HG03342 (cell line): ENCODE data around the gene MYBPC1.
"Not testable (repeated sequence)": the region's sequence is repeated elsewhere in the genome, so short reads cannot be mapped to it uniquely, and the experiment has no call there.

Experiments
- ATAC-seq: cut with Tn5 transposase; IDR thresholded peaks from one replicate; pipeline ENCODE4 v1.9.1; 2021; ENCODE audit warnings: mild to moderate bottlenecking, moderate library complexity; ENCODE audit not compliant: unreplicated experiment

Gene MYBPC1, protein sequence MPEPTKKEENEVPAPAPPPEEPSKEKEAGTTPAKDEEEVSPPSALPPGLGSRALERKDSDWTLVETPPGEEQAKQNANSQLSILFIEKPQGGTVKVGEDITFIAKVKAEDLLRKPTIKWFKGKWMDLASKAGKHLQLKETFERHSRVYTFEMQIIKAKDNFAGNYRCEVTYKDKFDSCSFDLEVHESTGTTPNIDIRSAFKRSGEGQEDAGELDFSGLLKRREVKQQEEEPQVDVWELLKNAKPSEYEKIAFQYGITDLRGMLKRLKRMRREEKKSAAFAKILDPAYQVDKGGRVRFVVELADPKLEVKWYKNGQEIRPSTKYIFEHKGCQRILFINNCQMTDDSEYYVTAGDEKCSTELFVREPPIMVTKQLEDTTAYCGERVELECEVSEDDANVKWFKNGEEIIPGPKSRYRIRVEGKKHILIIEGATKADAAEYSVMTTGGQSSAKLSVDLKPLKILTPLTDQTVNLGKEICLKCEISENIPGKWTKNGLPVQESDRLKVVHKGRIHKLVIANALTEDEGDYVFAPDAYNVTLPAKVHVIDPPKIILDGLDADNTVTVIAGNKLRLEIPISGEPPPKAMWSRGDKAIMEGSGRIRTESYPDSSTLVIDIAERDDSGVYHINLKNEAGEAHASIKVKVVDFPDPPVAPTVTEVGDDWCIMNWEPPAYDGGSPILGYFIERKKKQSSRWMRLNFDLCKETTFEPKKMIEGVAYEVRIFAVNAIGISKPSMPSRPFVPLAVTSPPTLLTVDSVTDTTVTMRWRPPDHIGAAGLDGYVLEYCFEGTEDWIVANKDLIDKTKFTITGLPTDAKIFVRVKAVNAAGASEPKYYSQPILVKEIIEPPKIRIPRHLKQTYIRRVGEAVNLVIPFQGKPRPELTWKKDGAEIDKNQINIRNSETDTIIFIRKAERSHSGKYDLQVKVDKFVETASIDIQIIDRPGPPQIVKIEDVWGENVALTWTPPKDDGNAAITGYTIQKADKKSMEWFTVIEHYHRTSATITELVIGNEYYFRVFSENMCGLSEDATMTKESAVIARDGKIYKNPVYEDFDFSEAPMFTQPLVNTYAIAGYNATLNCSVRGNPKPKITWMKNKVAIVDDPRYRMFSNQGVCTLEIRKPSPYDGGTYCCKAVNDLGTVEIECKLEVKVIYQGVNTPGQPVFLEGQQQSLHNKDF

DNA sequence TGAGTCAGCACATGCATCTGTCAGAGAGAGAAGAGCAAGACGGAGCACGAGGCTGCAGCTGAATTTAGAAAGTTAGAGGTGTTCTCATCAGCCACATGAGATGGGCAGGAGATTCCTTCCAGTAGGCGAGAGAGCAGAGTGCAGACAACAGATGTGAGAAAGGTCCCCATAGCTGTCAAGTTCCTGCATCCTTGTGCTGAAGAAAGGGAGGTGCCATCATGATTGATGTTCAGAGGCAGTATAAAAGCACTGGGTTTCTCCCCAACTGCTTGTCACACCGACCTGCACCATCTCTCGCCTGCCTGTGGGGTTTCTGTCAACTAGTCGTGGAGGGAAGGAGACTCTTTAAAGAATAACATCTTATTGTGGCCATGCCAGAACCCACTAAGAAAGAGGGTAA, at the start of gene MYBPC1:
Gene MYBPC1 (plus strand): TSS at position 272 of the 400 bp plus-strand sequence. CDS start 100 bp downstream, at position 372.
- ATAC-seq = no peak

DNA sequence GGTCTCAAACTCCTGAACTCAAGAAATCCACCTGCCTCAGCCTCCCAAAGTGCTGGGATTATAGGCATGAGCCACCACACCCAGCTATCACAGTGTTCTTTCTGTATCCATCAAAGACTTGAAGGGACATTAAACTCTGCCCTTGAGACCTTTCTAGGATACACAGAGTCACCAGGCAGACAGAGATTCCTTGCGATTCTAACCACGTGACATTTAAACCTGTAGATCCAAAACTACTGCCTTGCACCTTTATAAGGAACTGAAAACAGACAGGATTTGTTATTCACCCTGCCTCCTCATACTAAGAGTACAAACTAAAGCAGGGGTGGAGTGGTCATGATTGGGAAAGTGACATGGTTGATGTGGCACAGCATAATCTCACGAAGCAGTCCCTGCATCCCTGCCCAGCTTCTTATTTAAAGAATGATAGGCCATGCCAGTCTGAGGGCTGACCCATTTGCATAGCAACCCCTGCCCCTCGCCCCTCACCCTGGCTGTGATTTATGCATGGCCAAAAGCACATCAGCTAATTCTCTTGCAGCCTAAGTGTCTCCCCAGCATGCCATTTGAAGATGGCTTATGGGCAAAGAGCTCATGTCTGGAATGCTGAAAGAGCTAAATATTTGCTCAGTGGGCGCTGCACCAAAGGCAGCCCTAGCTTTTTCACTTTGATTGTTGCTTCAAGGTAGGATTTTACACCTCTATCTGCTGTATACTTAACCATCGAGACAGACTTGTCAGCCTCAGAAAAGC, 43.2 kb upstream of the MYBPC1 start:
- no peak for ATAC-seq

DNA sequence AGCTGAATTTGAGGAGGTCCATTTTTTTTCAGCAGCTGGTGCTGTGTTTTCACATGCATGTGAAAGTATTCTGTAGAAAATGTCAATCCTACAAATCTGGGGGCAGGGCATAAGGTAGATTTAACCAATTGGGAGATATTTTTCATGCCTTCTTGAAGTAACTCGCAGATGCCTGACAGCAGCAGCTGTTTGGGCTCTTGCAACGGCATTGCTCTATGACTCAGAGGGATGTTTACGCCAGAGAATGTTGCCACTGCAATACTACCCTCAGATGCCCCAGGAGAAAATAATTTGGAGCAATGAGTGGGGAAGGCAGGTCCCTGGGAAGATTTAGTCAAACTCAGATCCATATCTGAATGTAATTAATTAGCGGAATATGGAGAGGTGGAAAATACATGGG, 42.5 kb upstream of the MYBPC1 start:
- ATAC-seq = no peak

DNA sequence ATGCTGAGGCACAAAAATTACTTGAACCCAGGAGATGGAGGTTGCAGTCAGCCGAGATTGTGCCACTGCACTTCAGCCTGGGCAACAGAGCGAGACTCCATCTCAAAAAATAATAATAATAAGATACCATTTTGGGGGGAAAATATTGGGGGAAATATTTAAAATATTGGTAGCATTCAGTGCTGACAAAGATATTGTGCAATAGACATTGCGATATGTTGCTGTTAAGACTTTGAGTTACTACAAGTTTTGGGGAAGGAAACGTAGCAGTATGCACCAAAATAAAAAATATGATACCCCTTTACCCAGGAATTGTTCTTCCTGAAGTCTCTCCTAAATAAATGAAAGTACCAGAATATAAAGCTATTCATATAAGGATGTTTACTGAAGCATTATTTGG, 37.7 kb upstream of the MYBPC1 start:
- ATAC-seq = no peak

DNA sequence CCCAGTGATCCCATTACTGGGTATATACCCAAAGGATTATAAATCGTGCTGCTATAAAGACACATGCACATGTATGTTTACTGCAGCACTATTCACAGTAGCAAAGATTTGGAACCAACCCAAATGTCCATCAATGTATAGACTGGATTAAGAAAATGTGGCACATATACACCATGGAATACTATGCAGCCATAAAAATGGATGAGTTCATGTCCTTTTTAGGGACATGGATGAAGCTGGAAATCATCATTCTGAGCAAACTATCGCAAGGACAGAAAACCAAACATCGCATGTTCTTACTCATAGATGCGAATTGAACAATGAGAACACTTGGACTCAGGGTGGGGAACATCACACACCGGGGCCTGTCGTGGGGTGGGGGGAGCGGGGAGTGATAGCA, 36.0 kb upstream of the MYBPC1 start:
- ATAC-seq = not testable (repeated sequence)

DNA sequence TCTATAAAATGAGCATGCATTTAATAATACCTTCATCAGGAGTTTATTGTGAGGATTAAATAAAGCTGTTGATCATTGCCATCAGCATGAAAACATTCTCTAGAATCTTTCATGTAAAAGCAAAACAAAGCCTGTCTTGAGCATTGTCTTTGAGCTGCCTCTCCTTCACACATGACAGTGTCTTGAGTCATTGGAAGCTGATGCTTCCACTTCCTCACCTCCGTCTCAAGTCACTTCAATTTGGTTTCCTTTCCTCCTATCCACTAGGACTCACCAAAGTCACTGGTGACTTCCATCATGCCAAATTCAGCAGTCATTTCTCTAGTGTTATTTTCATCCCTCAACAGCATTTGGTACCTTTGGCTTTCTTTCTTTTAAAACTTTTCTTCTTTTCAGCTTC, 31.6 kb upstream of the MYBPC1 start:
- ATAC-seq = no peak

DNA sequence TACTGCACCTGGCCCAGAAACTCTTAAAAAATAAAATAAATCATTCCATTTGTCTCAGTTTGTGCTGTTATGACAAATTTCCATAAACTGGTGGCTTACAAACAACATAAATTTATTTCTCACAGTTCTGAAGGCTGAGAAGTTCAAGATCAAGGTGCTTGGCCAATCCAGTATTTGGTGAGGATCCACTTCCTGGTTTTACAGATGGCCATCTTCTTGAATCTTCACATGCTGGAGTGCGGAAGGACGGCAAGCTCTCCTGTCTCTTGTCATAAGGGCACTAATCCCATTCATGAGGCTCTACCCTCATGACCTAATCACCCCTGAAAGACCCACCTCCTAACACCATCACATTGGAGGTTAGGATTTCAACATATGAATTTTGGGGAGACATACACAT, 29.9 kb upstream of the MYBPC1 start:
- no peak for ATAC-seq

DNA sequence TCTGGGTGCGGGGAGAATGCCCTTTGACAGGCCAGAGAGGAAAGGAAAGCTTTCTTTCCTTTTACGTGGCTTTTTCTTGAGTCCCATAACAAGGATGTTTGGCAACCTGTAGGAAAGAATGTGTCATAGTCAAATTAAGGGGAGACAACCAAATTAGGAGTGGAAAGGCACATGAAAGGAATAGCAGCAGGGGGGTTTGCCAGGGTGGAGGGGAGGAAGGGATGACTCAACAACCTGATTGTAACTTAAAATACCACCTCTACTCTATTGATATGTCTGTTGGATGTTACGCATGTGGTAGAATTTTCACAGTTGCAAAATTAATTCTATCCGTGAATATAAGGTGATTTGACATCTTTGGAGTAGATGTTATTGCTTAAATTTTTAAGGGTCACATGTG, 28.5 kb upstream of the MYBPC1 start:
- no peak for ATAC-seq

DNA sequence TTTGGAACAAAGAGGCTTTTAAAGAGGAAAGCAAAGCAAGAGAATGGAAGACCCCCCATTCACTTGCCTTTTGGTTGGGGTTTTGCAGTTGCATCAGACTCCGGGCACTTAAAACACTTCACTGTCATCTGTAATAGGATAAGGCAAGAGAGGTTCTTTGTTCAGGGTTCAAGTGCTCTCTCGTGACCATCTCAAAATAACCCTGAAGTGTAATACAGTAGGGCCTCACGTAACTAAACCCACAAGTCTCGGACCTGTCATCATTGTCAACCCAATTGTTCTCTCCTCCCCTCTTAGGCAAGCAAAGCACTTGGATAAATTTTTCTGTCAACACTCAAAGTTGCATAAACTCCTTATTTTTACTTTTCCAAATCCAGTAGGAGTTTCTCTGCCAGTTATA, 26.9 kb upstream of the MYBPC1 start:
- no peak for ATAC-seq

DNA sequence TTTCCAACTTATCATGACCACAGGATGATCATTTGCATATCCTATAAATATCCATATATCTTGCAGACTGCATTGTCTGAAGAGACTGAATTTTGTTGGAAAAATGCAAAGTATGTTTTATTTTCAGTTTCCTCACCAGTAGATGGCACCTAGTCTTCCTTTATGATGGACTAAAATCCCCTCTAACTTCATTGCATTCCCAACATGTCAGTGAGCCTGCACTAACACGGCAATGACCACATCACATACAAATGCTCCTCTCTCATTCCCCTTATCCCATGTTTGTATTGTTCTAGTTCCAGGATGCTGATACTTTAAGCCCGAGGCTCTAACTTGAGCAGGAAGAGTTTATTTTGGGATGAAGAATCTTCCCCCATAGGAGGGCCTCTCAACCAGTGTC, 24.7 kb upstream of the MYBPC1 start:
- ATAC-seq = no peak

DNA sequence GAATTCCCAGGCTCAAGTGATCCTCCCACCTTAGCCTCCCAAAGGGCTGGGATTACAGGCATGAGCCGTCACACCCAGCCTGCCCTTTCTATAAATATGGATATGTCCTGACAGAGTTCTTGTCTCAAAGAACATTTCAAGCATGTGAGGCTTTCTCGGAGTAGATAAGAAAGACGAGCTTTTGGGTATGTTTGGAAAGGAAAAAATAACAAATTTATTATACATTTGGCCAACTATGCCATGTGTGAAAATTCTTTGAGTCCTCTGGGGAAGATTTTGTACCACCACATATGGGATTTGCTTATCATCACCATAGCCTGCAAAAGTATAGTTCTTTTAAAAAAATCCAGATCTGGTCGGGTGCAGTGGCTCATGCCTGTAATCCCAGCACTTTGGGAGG, 23.7 kb upstream of the MYBPC1 start:
- no peak for ATAC-seq

DNA sequence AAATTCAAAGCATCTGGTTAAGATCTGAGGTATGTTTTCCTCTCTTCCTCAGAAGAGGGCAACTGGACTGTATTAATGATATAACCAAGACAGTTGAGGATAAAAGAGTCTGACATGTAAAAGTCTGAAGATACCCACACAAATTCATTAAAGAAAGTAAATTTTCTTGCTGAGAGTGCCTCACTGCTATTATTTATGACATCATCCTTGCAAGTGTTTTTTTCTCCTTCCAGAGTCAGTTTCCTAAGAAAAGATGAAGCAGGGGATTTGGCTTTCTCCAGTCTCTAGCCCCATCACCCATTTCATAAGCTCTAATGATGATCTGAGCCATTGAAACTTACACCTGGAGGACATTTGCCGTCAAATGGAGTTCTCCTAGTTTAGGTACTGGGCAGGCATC, 21.0 kb upstream of the MYBPC1 start:
- no peak for ATAC-seq

DNA sequence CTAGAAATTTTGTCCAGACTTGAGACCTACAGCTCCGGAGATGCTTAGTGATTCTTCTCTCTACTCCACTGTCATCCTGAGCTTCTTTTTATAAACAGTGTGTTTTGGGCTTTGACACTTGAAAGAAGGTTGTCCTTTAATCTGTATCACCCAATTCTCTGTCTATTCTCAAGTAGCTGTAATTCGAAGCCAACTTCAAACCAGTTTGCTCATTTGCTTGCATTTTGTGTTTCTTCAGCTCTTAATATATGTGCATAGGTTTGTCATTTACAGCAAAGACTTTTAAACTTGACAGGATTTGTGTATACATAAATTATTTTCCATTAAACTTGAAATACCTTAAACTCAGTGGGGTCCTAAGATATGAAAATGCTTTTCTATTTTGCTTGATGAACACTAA, 16.4 kb upstream of the MYBPC1 start:
- ATAC-seq = no peak

DNA sequence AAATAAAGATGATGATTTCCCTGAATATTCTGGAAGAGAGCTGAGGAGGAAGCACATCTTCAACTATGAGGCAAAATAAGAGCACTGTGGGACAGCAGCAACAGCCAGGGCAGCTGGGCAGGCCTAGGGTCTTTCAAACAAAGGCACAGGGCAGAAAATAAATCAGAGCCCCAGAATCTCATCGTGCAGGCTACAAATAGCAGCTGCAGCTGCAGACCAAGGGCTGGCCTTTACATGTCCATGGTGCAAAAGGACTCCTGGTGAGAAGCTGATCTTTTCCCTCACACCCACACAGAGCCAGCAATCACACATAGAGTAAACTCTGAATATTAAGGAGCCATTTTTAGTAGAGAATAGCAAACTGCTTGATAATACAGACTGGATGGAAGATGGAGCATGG, 13.6 kb upstream of the MYBPC1 start:
- no peak for ATAC-seq

DNA sequence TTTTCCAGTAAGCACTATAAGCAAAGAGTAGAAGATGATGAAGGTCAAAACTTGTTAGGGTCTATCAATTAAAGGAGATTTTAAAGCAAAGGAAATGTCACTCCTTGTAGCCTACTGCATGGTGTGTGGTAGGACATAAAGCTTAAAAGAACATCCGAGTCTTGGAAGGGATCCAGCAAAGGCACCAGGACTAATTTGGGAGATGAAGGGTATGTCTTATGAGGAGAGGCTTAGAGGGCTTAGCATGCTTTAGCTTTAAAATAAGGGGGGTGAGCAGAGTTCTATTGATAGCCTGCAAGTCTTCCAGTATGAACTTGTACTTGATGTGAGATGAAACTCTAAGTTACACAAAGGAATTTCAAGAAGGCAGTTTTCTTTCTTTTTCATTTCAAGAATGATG, 11.8 kb upstream of the MYBPC1 start:
- no peak for ATAC-seq

DNA sequence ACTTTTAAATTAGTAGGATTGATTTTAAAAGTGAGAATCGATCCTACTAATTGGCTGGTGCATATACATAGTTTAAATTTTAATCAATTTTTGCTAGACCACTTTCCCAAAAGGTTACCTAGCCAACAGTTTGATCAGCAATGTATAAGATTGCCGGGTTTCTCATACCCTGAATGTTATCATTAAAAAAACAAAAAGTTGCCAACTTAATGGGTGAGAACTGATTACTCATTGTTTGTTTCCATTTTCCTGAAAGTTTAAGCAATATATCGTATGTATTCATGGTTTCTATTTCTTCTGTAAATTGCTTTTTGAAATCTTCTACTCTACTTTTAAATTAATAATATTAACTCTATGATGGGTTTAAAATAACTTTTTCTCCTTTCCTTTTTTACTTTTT, 4.4 kb upstream of the MYBPC1 start:
- ATAC-seq = no peak

DNA sequence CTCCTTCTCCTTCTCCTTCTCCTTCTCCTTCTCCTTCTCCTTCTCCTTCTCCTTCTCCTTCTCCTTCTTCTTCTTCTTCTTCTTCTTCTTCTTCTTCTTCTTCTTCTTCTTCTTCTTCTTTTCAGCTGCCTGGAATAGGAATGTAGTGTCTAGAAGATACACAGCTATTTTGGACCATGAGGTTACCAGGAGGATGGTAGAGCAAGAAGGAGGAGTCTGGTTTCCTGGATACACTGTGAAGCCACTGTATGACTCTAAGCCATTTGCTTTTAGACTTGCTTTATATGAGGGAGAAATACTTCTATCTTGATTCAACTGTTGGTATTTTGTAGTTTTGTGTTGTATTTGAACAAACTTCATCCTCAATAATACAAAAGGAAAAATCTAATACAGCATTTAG, 3.0 kb upstream of the MYBPC1 start:
- no peak for ATAC-seq

DNA sequence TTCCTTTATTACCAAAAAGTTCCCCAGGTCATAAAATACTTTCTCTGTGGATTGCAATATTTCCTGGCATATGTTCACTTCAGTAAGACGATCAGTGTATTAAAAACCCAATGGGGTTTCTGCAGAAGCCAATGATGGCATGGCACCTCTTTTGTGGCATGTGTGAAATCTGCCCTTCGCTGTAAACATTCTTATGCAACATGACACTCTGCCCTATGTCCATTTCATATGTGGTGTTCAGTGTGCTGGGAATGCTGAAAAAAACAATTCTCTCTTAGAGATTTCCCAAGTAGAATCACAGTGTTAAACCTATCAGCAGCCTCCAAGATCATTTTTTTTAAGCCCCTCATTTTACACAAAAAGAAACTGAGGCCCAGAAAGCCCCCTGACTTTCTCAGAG, 2.3 kb upstream of the MYBPC1 start:
- ATAC-seq = no peak

DNA sequence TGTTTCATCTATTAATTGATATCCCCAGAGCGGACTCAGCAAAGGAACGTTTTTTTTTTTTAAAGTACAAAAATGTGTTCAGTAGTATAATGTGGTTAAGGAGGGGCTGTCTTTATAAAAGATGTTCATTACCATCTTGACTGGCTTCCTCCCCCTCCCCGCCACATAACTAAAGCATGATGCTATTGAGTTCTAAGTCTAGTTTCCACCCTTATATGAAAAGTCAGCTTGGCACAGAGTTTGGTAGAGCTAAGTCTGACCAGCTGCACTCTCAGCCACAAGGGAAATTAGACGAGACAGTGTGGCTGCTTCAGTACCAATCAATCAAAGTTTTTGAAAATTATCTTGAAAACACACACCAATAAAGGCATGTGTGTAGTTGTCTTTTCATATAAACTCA, 1.9 kb upstream of the MYBPC1 start:
- no peak for ATAC-seq

DNA sequence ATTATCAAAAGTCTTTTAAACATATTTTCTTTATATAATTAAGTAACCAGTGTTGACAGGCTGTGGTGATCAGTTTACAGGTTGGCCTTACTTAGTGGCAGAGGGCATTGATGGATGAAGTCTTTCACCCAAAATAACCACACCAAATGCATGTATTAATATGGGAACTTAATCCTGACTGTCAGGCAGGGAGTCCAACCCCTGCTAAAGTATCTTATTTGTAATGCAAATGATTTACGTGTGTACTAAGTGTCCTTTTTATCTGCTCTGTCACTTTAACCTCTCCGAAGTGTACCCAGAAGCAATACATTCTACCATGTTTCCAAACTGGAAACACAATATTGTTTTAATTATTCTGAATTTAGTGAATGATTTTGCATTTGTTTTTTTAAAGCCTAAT, 1.4 kb downstream of the MYBPC1 start:
- no peak for ATAC-seq

DNA sequence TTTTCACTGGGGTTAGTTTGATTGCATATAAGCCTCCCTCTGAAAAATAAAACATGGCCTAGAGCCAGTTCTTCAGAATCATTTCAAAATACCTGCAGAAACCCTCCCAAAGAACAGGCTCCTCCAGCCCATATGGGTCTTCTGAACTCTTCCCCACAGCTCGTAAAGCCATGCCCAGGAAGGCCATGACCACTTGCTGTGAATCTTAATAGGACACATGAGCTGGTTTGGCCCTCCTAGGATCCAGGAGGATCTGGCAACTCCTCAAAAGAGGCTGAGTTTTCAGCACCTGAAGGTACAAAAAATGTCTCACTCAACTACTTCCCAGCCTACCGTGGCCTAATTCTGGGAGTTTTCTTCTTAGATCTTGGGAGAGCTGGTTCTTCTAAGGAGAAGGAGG, 2.4 kb downstream of the MYBPC1 start:
- ATAC-seq = no peak
